Uterus (tissue), 2 donors: ENCODE results near the gene ST6GALNAC3.

Experiments
- CTCF ChIP-seq, 4 experiments: fragments of 200-600 bp in 2 of 4; fragments of 450-650 bp in 2 of 4; sonication (generic) in 2 of 4; IDR thresholded peaks; one replicate each; pipeline ENCODE4 v1.5.1; 2016 to 2019; ENCODE audit warnings: antibody characterized with exemption in 4 of 4, mild to moderate bottlenecking in 2 of 4, moderate library complexity in 1 of 4
- POLR2A ChIP-seq, 2 donors: fragments of 450-650 bp; IDR thresholded peaks; one replicate each; pipeline ENCODE4 v1.6.1; 2016; ENCODE audit warnings: antibody characterized with exemption in 2 of 2, mild to moderate bottlenecking in 1 of 2, moderate library complexity in 1 of 2

DNA sequence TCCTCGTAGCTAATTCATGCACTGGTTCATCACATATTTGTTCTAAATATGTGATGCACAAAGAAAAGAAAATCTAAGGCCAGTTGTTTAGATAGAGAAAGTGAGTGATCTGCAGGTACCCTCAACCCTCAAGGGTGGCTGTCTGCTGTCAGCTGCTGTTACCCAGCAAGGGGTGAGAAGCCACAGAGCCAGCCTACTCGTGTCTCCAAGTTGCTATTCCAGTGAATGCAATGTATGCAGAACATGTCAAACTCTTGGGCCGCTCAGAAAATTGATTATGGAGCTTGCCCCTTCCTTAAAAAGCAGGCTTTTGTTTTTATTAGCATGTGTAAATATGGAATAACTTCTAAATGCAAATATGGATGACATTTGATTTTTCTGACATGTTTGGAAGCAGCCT is 456.4 kb downstream of the ST6GALNAC3 start:
- TF ChIP-seq CTCF (IDR thresholded peaks at IDR 0.05) (no peak), POLR2A (IDR thresholded peaks at IDR 0.05) (no peak)
